ENCODE results near the gene KCNH1.

The KCNH1 gene, protein sequence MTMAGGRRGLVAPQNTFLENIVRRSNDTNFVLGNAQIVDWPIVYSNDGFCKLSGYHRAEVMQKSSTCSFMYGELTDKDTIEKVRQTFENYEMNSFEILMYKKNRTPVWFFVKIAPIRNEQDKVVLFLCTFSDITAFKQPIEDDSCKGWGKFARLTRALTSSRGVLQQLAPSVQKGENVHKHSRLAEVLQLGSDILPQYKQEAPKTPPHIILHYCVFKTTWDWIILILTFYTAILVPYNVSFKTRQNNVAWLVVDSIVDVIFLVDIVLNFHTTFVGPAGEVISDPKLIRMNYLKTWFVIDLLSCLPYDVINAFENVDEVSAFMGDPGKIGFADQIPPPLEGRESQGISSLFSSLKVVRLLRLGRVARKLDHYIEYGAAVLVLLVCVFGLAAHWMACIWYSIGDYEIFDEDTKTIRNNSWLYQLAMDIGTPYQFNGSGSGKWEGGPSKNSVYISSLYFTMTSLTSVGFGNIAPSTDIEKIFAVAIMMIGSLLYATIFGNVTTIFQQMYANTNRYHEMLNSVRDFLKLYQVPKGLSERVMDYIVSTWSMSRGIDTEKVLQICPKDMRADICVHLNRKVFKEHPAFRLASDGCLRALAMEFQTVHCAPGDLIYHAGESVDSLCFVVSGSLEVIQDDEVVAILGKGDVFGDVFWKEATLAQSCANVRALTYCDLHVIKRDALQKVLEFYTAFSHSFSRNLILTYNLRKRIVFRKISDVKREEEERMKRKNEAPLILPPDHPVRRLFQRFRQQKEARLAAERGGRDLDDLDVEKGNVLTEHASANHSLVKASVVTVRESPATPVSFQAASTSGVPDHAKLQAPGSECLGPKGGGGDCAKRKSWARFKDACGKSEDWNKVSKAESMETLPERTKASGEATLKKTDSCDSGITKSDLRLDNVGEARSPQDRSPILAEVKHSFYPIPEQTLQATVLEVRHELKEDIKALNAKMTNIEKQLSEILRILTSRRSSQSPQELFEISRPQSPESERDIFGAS

DNA sequence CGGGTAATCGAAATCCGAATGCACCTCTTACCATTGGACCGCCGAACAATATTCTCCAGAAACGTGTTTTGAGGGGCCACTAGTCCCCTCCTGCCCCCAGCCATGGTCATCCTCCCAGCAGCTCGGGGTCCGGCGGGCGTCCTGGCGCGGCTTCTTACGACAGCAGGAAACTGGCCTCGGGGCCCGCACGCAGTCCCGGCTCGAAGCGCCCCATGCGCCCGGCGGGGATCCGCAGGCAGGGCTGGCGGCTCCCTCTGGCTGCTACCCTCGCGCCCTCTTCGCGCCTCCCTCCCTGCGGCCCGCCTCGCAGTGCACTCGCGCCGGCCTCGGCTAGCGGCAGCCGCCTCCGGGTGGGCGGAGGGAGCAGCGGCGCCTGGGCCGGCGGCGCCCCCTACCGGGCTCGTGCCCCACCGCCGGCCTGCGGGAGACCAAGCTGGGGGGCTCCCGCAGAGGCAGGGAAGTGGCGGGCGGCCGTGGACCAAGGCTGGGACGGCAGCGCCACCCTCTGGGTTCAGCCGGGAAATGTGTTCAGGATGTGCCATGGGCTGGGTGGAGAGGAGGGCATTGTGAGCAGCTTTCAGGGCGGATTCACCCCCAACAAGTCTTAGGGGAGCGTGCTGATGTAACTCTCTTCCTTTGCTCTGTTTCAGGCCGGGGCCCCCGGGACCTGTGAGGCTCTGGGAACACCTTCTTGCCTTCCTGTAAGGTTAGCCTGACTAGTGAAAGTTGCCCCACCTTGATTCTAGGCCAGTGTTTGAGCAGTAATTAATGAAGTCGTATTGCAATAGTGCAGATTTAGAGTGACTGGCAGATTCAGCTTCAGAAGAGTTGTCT is at the start of gene KCNH1:
KCNH1 (minus strand) TSS at position 313 of the 834 bp plus-strand sequence; CDS start at position 110, 203 bp downstream.
- DNase-seq (ENCODE audit: low spot score), result peak; percentile 88

DNA sequence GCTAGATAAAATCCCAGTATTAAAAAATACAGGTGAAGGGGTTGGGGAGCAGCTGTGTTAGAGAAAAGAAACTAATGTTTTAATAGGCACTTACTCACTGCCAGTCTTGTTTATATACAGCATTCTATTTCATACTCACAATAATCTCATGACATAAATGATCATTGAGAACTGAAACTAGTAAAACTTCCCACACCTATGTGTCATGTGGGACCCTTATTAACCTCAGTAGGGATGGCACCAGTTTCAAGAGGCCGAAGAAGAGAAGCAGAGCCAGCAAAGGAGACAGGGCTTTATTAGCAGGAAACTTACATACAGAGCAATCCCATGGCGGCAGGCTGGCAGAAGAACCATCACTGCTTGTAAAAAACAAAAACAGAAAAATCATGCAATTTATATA is 48.8 kb upstream of the KCNH1 start:
- DNase-seq (ENCODE audit: low spot score), result no peak

DNA sequence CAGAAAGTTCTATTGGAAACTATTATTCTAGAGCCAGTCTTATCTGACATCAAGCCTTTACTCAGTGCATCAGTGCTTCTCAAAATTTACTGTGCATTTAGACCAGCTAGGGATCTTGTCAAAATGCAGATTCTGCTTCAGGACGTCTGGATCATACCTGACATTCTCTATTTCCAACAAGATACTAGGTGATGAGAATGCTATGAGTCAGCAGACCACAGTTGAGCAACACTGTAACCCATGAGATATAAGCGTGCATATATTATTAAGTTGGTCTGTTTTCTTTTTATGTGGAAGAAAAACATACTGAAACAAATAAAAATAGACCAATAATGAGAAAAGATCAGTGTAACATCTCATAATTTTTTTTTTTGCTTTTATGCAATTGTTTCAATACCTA is 40.4 kb upstream of the KCNH1 start:
- no peak for DNase-seq (ENCODE audit: low spot score)

DNA sequence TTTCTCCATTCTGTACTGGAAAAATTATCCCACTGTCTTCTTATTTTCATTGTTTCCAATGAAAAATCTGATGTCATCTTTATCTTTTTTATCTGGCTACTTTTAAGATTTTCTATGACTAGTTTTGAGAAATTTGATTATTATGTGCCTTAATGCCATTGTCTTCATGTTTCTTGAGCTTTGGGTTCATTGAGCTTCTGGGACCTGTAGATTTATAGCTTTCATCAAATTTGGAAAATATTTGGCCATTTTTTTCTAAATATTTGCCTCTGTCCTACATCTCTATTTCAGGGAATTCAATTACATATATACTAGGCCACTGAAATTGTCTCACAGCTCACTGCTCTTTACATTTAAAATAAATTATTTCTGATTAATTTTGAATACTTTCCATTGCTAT is 38.7 kb upstream of the KCNH1 start:
- no peak for DNase-seq (ENCODE audit: low spot score)

DNA sequence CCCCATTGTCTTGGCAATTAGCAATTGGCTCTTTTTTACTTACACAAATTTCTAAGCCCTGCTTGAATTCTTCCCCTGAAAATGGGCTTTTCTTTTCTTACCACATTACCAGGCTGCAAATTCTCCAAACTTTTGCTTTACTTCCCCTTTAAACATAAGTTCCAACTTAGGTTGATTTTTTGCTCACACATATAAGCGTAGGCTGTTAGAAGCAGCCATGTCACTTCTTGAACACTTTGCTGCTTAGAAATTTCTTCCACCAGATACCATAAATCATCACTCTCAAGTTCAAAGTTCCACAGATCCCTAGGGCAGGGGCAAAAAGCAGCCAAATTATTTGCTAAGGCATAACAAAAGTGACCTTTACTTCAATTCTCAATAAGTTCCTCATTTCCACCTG is 35.4 kb upstream of the KCNH1 start:
- no peak for DNase-seq (ENCODE audit: low spot score)

DNA sequence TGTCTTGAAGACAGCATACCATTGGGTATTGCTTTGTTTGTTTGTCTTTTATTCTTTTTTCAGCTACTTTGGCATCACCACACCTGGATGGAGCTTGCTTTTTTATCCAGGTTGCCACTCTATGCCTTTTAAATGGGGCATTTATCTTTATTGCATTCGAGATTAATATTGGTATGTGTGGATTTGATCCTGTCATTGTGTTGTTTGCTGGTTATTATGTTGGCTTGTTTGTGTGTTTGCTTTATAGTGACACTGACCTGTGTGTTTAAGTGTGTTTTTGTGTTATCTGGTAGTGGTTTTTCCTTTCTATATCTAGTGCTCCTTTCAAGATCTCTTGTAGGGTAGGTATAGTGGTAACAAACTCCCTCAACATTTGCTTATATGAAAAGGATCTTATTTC is 24.9 kb upstream of the KCNH1 start:
- DNase-seq (ENCODE audit: low spot score), result no peak

DNA sequence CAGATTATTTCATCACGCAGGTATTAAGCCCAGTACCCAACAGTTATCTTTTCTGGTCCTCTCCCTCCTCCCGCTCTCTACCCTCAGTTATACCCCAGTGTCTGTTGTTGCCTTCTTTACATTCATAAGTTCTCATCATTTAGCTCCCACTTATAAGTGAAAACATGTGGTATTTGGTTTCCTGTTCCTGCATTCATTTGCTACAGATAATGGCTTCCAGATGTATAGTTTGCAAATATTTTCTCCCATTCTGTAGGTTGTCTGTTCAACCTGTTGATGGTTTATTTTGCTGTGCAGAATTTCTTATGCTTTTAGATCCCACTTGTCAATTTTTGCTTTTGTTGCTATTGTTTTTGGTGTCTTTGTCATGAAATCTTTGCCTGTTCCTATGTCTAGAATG is 21.1 kb upstream of the KCNH1 start:
- DNase-seq (ENCODE audit: low spot score), result no peak

DNA sequence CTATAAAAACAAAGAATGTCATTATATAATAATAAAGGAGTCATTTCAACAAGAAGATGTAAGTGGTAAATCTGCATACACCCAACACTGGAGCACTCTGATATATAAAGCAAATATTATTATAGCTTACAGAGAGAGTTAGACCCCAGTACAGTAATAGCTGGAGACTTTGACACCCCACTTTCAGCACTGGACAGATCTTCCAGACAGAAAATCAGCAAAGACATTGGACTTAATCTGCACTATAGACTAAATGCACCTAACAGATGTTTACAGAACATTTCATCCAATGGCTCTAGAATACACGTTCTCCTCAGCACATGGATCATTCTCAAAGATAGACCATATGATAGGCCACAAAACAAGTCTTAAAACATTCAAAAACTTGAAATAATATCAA is 20.0 kb upstream of the KCNH1 start:
- DNase-seq (ENCODE audit: low spot score), result no peak

DNA sequence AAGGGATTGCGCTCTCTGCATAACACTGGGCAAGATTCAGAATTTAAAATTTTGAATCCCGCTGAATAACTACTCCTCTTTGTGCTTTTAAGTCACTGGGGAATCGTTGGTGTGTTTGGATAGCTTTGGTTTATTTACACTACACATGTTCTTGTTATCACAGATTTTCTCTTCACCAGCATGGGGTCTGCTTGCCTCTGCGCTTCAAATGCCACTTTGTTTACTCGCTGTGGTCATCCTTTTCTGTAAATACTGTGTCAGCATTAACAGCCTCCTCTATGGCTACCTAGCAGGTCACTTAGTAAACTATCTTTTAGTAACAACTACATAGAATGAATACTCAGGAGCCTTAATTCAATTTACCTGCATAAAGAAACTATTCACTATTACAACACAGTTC is 14.4 kb upstream of the KCNH1 start:
- no peak for DNase-seq (ENCODE audit: low spot score)

DNA sequence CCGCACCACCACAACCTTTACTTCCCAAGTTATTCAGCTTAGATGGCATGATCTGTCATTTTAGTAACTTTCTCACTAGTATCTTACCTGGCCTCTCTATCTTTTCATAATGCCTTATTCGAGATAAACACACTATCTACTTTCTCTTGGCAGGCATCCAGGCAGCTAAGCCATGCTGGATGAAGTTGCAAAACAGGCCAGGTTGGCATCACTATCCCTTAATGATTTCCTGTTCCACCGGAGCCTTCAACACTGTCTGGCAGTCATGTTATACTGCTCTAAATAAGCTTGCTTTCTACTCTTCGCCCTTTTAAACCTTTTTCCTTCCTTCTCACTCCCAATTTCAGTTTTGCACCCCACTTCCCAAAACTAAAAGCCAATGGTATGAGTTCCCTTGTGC is 12.0 kb upstream of the KCNH1 start:
- DNase-seq (ENCODE audit: low spot score), result no peak

DNA sequence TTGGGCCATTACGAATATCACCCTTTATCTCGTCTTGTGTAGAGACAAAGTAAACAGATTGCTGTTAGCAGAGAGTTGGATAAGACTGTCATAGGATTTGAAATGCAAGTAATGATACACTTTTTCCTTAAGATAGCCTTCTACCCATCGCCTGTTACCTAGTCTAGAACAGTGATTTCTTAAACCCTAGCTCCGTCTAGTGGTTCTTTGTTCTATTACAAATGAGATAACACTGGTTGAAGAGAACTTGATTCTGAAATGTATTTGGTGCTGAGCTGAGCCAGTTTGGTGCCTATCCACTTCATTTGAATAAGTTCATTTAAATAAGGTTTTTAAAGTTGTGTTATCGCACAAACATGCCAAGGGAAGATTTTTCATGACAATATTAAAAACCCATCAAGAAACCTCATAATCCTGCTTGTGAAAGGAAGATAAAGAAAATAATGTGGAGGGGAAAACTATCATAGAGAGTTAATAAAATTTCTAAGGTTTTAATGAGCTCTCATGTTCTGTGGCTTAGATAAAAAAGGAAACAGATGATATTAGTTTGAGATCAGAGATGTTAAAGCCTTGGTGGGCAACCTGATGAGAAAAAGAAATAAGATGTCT is 1.5 kb upstream of the KCNH1 start:
- DNase-seq (ENCODE audit: low spot score), result peak; percentile 88

DNA sequence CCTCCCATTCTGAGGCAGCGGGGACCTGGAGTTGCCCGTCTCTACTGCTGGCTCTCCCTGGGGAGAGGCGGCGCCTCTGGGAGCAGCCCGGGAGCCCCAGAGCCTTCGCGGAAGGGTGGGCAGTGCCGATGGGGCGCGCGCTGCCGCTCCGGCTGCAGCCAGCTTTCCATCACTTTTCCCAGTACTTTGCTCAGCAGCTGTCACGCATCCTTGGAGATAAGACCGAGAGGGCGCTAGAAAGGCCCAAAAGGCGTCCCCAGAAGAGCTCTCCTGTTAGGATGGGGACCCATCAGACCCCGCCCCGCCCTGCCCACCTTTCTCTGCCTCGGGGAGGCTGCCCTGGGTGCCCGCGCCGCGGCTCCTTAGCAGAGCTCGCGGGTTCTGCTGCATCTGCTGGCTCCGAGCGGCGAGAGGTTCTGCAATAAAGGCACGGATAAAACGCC is 534 bp downstream of the KCNH1 start:
- peak; percentile 32 for DNase-seq (ENCODE audit: low spot score)

DNA sequence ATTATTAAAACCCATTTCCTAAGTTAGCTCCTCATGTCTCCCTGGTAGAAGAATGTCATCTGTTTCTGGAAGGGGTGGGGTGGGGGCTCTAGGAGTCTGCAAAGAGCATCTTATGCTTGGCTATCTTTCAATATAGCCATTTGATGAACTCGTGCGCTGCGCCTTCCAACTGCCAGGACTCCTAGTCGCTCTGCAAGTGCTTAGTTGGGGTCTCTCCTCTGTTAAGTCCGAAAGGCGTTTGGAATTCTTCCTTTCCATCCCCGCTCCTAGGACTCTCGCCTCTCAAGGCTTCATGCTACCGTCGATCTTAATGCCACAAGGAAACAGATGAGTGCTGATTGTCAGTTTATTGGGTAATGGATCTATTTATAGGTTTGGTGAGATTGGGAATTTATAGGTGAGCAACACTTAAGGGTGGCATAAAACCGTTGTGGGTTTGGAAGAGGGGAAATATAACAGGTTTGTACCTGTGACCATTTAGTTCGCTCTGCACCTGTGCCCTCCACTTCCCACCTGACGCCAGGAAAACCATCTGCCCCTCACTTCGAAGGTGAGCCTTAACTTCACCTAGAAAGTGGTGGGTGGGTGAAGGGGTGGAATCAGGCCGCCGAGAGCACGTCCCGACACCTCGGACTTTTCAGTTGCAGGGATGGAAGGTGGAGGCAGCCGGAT is 1.1 kb downstream of the KCNH1 start:
- DNase-seq (ENCODE audit: low spot score), result peak; percentile 53

DNA sequence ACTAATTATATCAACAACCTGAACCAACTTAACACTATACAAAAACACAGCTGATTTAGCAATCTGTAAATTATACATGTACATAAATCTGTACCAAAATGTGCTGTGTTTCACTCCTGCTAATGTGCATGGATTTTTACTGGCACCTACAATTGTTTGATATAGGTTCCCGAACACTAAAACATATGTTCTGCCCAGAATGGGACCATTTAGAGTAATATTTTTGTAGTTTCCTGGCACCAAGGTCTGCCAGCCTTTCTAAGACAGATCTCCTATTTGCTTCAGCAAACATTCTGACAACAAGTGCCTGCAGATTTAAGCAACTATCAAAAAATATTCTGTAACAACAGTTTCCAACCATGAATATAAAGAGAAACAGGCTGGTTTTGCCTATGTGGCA is 4.2 kb downstream of the KCNH1 start:
- DNase-seq (ENCODE audit: low spot score), result no peak

DNA sequence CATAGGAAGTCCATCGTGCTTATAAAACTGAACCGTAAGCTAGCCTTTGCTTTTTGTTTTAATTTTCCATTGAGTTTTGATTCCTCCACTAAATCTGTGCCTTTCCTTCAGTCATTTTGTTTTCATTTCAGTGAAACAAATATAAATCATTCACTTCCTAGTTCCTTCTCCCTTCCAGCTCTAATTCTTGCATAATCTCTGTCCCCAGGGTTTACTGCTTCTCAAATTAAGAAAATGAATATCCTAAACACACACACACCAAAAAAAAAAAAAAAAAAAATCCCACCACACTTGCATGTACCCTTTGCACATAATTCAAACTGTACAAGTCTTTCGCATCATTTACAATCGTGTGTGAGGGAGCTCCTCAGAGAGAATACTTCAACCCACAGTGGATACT is 6.8 kb downstream of the KCNH1 start:
- no peak for DNase-seq (ENCODE audit: low spot score)

DNA sequence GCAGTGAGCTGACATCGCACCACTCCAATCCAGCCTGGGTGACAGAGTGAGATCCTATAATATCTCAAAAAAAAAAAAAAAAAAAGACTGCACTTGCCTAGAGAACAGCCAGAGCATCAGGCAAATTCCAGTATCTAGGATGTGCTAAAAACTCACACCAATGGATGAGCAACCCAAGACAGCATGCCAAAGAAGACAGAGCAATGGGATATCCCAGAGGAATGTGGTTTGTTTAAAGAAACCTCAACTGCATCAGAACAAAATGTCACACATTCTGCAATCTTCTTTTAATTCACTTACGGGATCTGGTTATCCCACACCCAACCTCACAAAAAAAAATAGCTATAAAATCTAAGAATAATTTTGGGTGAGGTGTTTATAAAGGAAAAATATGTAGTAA is 7.3 kb downstream of the KCNH1 start:
- no peak for DNase-seq (ENCODE audit: low spot score)

DNA sequence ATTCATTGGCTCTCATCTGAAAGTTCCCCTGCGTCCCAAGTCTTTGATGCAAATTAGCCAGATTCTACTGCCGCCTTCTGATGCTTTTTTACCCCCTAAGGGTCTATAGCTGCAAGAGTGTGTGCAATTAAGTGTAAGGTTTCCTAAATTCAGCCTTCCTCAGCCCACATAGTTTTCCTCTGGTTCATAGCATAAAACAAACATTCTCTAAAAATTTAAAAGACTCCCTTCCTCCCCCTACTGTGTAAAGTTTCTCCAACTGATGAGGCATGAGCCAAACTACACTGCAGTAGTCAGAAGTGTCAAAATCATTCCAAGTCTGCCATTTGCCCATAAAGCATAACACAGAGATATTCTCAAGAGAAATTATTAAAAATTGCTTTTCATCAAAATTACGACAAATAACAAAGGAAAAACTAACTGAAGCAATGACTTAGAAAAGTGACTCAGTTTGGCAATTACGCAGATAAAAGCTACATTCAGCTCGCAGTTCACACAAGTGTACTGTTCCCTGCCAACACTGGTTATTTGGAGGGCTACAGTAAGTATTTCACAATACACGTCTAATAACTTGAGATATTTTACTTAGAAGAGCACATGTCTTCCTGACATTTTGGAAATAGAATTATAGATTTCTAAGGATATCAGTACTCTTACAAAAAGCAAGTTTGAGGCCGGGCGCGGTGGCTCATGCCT is 15.4 kb downstream of the KCNH1 start:
- DNase-seq (ENCODE audit: low spot score), result no peak

DNA sequence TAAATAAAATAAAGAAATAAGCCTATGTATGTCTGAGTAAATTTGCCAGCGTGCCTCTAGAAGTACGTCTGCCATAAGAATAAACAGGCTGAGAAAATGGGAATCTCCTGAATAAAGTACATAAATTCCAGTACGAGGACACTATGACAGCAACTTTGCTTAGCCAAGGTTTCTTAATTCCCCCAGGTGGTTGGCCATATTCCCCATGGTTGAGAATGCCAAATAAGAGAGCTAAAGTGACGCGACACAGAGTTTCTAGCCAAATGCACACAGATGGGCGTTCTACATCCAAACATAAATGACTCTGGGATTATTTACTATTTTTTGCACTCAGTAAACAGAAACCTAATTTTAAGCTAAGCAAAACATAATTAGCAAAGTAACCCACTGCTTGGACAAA is 19.5 kb downstream of the KCNH1 start:
- DNase-seq (ENCODE audit: low spot score), result no peak

DNA sequence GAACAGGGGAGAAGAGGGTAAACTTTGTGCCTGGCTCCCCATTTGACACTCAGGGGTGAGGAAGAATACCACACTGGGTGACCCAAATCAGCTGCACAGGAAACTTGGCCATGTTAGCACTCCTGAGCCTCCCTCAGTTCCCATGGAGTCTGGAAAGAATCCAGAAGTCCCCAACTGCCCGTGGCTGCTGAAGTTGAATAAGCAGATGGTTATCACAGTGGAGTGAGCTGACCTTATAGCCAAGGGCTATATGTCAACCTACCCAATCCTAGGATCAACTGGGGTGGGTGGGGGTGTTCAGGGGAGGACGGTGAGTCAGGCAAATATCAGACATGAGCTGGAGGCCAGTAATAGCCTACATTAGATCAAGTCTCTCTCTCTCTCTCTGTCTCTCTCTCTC is 20.4 kb downstream of the KCNH1 start:
- no peak for DNase-seq (ENCODE audit: low spot score)

DNA sequence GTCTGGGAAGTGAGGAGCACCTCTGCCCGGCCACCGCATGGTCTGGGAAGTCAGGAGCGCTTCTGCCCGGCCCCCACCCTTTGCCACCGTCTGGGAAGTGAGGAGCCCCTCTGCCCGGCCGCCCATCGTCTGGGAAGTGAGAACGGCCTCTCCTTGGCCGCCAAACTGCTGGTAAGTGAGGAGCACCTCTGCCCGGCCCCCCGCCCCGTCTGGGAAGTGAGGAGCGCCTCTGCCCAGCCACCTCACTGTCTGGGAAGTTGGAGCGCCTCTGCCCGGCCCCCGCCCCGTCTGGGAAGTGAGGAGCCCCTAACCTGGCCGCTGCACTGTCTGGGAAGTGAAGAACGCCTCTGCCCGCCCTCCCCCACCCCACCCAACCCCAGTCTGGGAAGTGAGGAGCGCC is 22.6 kb downstream of the KCNH1 start:
- no peak for DNase-seq (ENCODE audit: low spot score)
